Hepatic stellate cell (primary cell): ENCODE measurements around the gene TMEM145.
A peak's percentile ranks its signal among the peaks of the same experiment; 100 is the strongest.
"Not testable (repeated sequence)": the region's sequence is repeated elsewhere in the genome, so short reads cannot be mapped to it uniquely, and the experiment has no call there.

Experiments
- DNase-seq: peaks from one replicate; pipeline ENCODE4 v3.0.0; 2011; ENCODE audit warnings: low spot score

The TMEM145 gene

DNA sequence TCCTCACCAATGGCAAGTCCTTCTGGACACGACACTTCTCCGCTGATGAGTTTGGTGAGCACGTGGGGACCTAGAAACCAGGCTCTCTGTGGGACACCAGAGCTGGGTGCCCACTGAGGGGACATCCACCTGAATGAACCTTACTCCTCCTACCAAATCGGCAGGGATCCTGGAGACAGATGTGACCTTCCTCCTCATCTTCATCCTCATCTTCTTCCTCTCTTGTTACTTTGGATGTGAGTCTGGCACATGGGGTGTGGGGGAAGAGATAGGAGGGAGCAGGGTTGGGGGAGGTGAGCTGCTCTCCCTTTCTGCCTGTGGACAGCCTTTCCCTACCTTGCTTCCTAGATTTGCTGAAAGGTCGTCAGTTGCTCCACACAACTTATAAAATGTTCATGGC, 1.9 kb downstream of the TMEM145 start:
- DNase-seq: no peak

- DNase-seq: peak; percentile 50
These were observed 3.4 kb downstream of the TMEM145 start for GRCh38 chr19:42316223-42317211.

GRCh38 chr19:42317535-42317934, 4.4 kb downstream of the TMEM145 start:
- no peak for DNase-seq

- DNase-seq: no peak
These were observed 9.2 kb downstream of the TMEM145 start for GRCh38 chr19:42322305-42322704.

DNA sequence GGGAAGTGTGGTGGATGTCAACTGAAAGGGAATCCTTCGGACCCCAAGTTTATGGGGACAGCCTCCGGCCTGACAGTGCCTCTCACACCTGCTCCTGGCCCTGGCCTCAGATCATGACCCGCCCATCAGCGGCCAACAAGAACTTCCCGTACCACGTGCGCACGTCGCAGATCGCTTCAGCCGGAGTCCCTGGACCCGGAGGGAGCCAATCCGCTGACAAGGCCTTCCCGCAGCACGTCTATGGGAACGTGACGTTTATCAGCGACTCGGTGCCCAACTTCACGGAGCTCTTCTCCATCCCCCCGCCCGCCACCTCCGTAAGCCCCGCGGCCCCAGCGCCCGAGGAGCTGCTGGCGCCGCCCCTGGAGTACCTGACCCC, 10.4 kb downstream of the TMEM145 start:
- DNase-seq: no peak

DNA sequence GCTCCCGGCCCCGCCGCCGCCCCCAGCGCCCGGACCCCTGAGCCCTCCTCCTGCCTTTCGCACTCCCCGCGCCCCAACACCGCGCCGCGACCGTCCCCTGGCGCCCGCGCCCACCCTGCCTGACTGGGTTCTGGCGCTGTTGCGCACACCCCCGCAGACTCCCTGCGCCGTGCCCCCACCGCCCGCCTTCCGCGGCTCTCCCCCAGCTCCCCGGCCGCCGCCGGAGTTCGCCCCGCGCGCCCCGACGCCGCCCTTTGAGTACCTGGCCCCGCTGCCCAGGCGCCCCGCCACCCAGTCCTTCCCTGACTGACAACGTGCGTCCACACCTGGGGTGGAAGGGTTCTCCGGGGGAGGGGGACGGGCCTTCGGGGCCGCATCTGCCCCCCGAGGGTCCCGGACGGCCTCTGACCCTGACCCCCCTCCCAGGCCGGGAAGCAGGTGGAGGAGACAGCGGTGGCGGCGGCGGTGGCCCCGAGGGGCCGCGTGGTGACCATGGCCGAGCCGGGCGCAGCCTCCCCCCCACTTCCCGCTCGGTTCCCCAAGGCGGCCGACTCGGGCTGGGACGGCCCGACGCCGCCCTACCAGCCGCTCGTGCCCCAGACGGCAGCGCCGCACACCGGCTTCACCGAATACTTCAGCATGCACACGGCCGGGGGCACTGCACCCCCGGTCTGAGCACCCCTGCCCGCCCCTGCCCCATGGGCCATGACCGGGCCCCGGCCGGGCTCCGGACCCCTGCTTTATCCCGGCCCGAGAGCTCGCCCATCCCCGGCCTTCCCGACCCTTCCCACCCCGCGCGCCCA, 10.9 kb downstream of the TMEM145 start:
- no peak for DNase-seq

GRCh38 chr19:42324655-42325307, 11.7 kb downstream of the TMEM145 start:
- no peak for DNase-seq

DNA sequence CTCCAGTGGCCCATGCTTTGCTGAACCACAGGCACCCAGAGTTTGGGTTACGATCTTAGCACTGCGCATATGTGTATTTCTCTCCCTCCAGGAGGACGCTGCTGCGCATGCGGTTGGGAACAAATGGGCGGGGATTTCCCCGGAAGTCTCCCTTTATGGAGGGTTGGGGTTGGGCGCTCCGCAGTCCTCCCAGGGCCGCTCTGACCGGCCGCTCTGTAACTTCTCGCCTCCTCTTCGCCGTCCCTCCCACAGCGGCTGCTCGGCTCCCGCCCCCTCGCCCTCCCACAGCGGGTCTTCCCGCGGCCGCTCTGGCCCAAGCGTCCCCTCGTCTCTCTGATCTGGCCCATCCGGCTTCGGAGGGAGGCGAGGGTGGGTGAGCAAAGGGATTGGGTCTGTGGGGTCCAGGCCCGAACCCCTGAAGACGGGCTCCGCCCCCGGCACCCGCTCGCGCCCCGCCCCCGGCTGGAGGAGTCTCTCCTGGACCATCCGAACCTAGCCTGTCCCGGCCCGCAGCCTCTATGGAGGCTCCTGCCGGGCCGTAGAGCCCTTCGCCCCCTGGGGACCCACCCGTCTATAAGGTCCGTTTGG, 12.3 kb downstream of the TMEM145 start, which contains the start of gene MEGF8:
MEGF8 (plus strand) TSS at position 328 of the 588 bp plus-strand sequence. CDS start 609 bp downstream, outside the sequence.
- DNase-seq: peak; percentile 99

GRCh38 chr19:42325896-42326771, 13.0 kb downstream of the TMEM145 start:
- no peak for DNase-seq

DNA sequence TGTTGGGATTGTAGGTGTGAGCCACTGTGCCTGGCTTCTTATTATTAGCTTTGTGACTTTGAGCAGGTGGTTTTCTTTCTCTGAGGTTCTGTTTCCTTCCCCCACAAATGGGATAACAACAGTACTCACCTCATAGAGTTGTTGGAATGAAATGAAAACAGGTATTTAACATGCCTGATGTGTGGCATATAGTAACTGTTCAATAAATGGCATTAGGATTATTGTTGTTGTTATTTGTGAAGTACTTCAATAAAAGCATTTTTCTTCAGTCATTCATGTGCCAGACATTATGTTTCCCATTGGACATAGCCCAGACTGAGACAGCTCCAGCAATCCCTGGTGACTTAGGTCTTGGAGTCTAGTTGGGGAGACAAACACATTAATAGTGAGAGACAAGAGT, 13.9 kb downstream of the TMEM145 start:
- DNase-seq: no peak

DNA sequence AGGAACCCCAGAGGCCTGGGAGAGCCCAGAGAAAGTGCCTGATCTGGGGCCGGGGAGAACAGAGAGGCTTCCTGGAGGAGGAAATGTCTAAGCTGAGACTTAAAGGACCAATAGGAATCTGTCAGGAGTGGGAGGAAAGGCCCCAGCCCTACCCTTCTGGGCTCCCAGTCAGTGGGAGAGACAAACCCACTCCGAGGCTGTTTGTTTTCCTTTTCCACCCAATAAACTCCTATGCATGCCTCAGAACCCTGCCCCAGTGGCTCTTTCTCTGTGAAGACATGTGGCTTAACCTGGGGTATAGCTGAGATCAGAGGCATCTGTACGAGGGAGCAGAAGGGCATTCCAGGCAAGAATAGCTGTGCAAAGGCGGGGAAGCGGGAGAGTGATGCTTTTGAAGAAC, 14.3 kb downstream of the TMEM145 start:
- DNase-seq: no peak

DNA sequence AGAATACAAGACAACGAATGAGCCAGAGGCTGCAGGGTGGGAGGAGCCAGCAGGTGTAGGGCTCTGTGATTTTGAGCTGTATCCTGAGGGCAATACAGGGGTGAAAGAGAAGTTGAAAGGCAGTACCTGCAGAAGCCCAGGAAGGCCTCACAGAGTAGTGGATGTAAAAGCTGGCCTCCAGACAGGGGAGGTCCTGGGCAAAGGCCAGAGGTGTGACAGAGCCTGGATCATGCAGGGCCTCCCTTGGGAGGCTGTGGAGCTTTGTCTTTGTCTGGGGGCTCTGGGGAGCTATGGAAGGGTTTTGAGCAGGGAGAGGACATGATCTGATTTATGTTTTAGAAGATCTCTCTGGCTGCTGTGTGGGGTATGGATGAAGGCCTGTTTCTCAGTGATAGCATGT, 15.0 kb downstream of the TMEM145 start:
- no peak for DNase-seq

GRCh38 chr19:42328854-42329253, 15.7 kb downstream of the TMEM145 start:
- no peak for DNase-seq

GRCh38 chr19:42330241-42330711, 17.2 kb downstream of the TMEM145 start:
- no peak for DNase-seq

DNA sequence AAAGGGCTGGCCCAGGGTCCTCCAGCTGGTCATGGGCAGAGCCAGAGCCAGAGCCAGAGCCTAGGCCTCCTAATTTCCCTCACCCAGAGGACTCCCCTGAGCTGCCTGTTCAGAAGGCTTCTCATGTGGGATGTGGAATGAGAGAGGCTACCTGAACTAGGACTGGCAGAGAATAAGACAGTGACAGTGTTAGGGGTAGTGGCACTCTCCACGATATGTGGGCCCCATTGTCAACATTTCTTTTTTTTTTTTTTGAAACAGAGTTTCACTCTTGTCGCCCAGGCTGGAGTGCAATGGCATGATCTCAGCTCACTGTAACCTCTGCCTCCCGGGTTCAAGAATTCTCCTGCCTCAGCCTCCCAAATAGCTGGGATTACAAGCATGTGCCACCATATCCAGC, 18.2 kb downstream of the TMEM145 start:
- not testable (repeated sequence) for DNase-seq

- DNase-seq: no peak
These were observed 18.9 kb downstream of the TMEM145 start for GRCh38 chr19:42332059-42332458.

DNA sequence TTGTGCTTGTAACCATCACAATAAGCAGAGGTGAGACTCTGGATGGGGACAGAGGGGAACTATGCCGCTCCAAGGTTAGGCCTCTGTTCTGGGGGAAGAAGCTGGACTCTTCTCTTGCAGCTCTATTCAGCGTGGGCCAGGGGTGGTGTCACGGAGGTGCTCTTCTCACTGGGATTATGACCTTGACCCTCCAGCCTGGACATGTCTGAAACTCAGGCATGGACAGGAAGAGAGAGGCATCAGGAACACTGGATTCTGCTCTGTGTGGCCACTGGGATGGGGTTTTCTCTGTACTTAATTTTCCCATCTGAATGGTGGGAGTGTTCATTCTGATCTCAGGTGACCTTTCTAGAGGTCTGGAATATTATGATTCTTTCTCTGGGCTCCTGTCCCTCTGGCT, 19.9 kb downstream of the TMEM145 start:
- no peak for DNase-seq

GRCh38 chr19:42333975-42334696, 21.0 kb downstream of the TMEM145 start:
- DNase-seq: no peak

GRCh38 chr19:42334697-42335373, 21.7 kb downstream of the TMEM145 start:
- DNase-seq: no peak
